IMR-90 (cell line): ENCODE results near the gene TRAPPC10.

Experiments
- CEBPB ChIP-seq: IDR thresholded peaks from 2 replicates; pipeline ENCODE4 v1.6.1; 2012; ENCODE audit warnings: low read depth, low read length, improper control_type of control experiment
- POLR2A ChIP-seq: IDR thresholded peaks from 2 replicates; pipeline ENCODE4 v1.6.1; 2012; ENCODE audit warnings: mild to moderate bottlenecking, low read depth, low read length
- RCOR1 ChIP-seq: IDR thresholded peaks from 2 replicates; pipeline ENCODE4 v1.6.1; 2012; ENCODE audit warnings: mild to moderate bottlenecking, low read length, improper control_type of control experiment; ENCODE audit not compliant: insufficient replicate concordance
- TF ChIP-seq, protein P1 (sequence below): conservative IDR thresholded peaks from 2 replicates; pipeline ENCODE4 v1.5.1; 2012; ENCODE audit warnings: mild to moderate bottlenecking, low read depth, low read length, improper control_type of control experiment

GRCh38 chr21:44005593-44005992 lies 6.5 kb upstream of the TRAPPC10 start:
- TF ChIP-seq, protein P1, sequence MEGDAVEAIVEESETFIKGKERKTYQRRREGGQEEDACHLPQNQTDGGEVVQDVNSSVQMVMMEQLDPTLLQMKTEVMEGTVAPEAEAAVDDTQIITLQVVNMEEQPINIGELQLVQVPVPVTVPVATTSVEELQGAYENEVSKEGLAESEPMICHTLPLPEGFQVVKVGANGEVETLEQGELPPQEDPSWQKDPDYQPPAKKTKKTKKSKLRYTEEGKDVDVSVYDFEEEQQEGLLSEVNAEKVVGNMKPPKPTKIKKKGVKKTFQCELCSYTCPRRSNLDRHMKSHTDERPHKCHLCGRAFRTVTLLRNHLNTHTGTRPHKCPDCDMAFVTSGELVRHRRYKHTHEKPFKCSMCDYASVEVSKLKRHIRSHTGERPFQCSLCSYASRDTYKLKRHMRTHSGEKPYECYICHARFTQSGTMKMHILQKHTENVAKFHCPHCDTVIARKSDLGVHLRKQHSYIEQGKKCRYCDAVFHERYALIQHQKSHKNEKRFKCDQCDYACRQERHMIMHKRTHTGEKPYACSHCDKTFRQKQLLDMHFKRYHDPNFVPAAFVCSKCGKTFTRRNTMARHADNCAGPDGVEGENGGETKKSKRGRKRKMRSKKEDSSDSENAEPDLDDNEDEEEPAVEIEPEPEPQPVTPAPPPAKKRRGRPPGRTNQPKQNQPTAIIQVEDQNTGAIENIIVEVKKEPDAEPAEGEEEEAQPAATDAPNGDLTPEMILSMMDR = no peak
- TF ChIP-seq POLR2A (no peak), RCOR1 (no peak), CEBPB (no peak)
